HepG2 (cell line): ENCODE measurements around the gene RBM12. TPM values are rescaled to one million over a fixed set of nuclear protein-coding genes. Genes with fewer than 3 reads are reported as not detected.
A peak's percentile ranks its signal among the peaks of the same experiment; 100 is the strongest.

Experiments
- ATAC-seq: fragments of 200-7000 bp; cut with Tn5 transposase; 3 replicates; pipeline ENCODE4 v1.9.1; 2020; ENCODE audit warnings: mild to moderate bottlenecking, moderate library complexity
- Bru-seq: library from RNA; stranded (reverse); fragments of 400-500 nt; gene quantifications from one replicate; lab custom pipeline; 2021; lab: Mats Ljungman, UMichigan
- BruChase-seq, 2 experiments: library from RNA; stranded (reverse); fragments of 400-500 nt; gene quantifications; one replicate each; lab custom pipeline; 2021; lab: Mats Ljungman, UMichigan
- BruUV-seq: library from RNA; stranded (reverse); fragments of 400-500 nt; replicated peaks from 2 replicates; lab custom pipeline; 2021; lab: Mats Ljungman, UMichigan
- CTCF ChIA-PET: fragments of 300-600 bp; formaldehyde crosslinking; extraction: SDS; loops from one replicate; lab custom pipeline; 2021; ENCODE audit warnings: low total read pairs, inconsistent platforms, low intra/inter-chr PET ratio; lab: Yijun Ruan, JAX
- POLR2A ChIA-PET: fragments of 350-600 bp; sonication (Branson Sonifier 250); formaldehyde crosslinking; loops from one replicate; lab custom pipeline; 2020; ENCODE audit warnings: antibody characterized with exemption, inconsistent platforms; lab: Yijun Ruan, JAX
- DNase-seq: peaks from one replicate; pipeline ENCODE4 v3.0.0-alpha.2; 2015; ENCODE audit warnings: low spot score
- FAIRE-seq: peaks from 3 replicates; lab custom pipeline; 2011; peaks lifted over from hg19 to GRCh38; lab: Jason Lieb, UNC
- H2AFZ ChIP-seq: one replicate; pipeline ENCODE4 v1.6.1; 2011; ENCODE audit warnings: low read length, inconsistent platforms
- H3K27ac ChIP-seq: fragments of 300-600 bp; 3 replicates; pipeline ENCODE4 v1.8.0; 2011; ENCODE audit warnings: mixed run types, mild to moderate bottlenecking, mixed read lengths, low read length, inconsistent platforms; ENCODE audit not compliant: insufficient read depth; ENCODE audit errors: extremely low read length
- H3K27me3 ChIP-seq, 2 experiments: fragments of 200-600 bp in 1 of 2; 2 replicates in 1 of 2; 3 replicates in 1 of 2; pipeline versions ENCODE4 v1.6.0 to v1.8.0; 2011; ENCODE audit warnings: low read length in 2 of 2, mild to moderate bottlenecking in 2 of 2, moderate library complexity in 2 of 2, inconsistent platforms in 1 of 2; ENCODE audit not compliant: insufficient read depth in 2 of 2, control insufficient read depth in 1 of 2
- H3K36me3 ChIP-seq, 2 experiments: fragments of 200-600 bp in 1 of 2; replicated peaks in 1 of 2; 2 replicates in 1 of 2; 3 replicates in 1 of 2; pipeline versions ENCODE4 v1.5.1 to v1.8.0; 2011; ENCODE audit warnings: low read length in 2 of 2, inconsistent platforms in 1 of 2; ENCODE audit not compliant: insufficient read depth in 2 of 2, control insufficient read depth in 1 of 2
- H3K4me1 ChIP-seq: 2 replicates; pipeline ENCODE4 v1.5.1; 2012; ENCODE audit warnings: low read length, inconsistent platforms; ENCODE audit not compliant: insufficient read depth
- H3K4me2 ChIP-seq: 2 replicates; pipeline ENCODE4 v1.6.0; 2011; ENCODE audit warnings: low read depth, low read length, inconsistent platforms
- H3K4me3 ChIP-seq, 3 experiments: fragments of 200-600 bp in 1 of 3; sonication (generic), shearing (Covaris generic) in 1 of 3; replicated peaks in 1 of 3; 2 replicates each; pipeline ENCODE4 v1.5.1; 2011 to 2016; ENCODE audit warnings: low read length in 3 of 3, inconsistent platforms in 2 of 3, low read depth in 2 of 3, mild to moderate bottlenecking in 2 of 3, control low read depth in 1 of 3, mixed read lengths in 1 of 3; ENCODE audit not compliant: insufficient read depth in 1 of 3
- H3K79me2 ChIP-seq: one replicate; pipeline ENCODE4 v1.6.1; 2011; ENCODE audit warnings: low read length, inconsistent platforms; ENCODE audit not compliant: insufficient read depth
- H3K9ac ChIP-seq: 2 replicates; pipeline ENCODE4 v1.6.0; 2011; ENCODE audit warnings: mild to moderate bottlenecking, low read depth, low read length, inconsistent platforms; ENCODE audit not compliant: insufficient read depth
- H3K9me3 ChIP-seq: 2 replicates; pipeline ENCODE4 v1.5.1; 2012; ENCODE audit warnings: mild to moderate bottlenecking, low read length
- H4K20me1 ChIP-seq: 2 replicates; pipeline ENCODE4 v1.6.0; 2011; ENCODE audit warnings: inconsistent platforms, mild to moderate bottlenecking, low read length, moderate library complexity; ENCODE audit not compliant: insufficient read depth
- FOXJ3 ChIP-seq: sonication (generic); formaldehyde crosslinking; IDR thresholded peaks from 2 replicates; pipeline ENCODE4 v1.4.0; 2020; ENCODE audit warnings: missing genetic modification reagents, mild to moderate bottlenecking, borderline replicate concordance
- FOXO4 ChIP-seq: sonication (generic); formaldehyde crosslinking; conservative IDR thresholded peaks from 2 replicates; pipeline ENCODE4 v1.8.1; 2023; ENCODE audit warnings: missing genetic modification reagents
- HOXA9 ChIP-seq: sonication (generic); formaldehyde crosslinking; IDR thresholded peaks from 2 replicates; pipeline ENCODE4 v1.8.1; 2022; ENCODE audit warnings: missing genetic modification reagents, mild to moderate bottlenecking, moderate library complexity, borderline replicate concordance
- KAT2B ChIP-seq: fragments of 150-350 bp; IDR thresholded peaks from 2 replicates; pipeline ENCODE4 v1.6.1; 2014; ENCODE audit warnings: low read depth, low read length, borderline replicate concordance
- KDM1A ChIP-seq: IDR thresholded peaks from 2 replicates; pipeline ENCODE4 v1.6.1; 2016; ENCODE audit warnings: missing compliant biosample characterization
- SIX1 ChIP-seq: sonication (generic); formaldehyde crosslinking; IDR thresholded peaks from 2 replicates; pipeline ENCODE4 v1.4.0; 2020; ENCODE audit warnings: missing genetic modification reagents, borderline replicate concordance
- ZMYM3 ChIP-seq: sonication (generic); formaldehyde crosslinking; IDR thresholded peaks from 2 replicates; pipeline ENCODE4 v1.5.1; 2020; ENCODE audit warnings: mild to moderate bottlenecking, missing genetic modification reagents
- ZNF33B ChIP-seq: sonication (generic); formaldehyde crosslinking; IDR thresholded peaks from 2 replicates; pipeline ENCODE4 v1.5.1; 2020; ENCODE audit warnings: mild to moderate bottlenecking, missing genetic modification reagents
- ZNF496 ChIP-seq: sonication (generic); formaldehyde crosslinking; IDR thresholded peaks from 2 replicates; pipeline ENCODE4 v1.8.1; 2023; ENCODE audit warnings: mild to moderate bottlenecking, moderate library complexity, missing genetic modification reagents; ENCODE audit not compliant: insufficient replicate concordance
- ZNF546 ChIP-seq: sonication (generic); formaldehyde crosslinking; conservative IDR thresholded peaks from 2 replicates; pipeline ENCODE4 v1.8.1; 2023; ENCODE audit warnings: mild to moderate bottlenecking, missing genetic modification reagents
- ZNF737 ChIP-seq: sonication (generic); formaldehyde crosslinking; IDR thresholded peaks from 2 replicates; pipeline ENCODE4 v1.5.0; 2020; ENCODE audit warnings: missing genetic modification reagents, mild to moderate bottlenecking, borderline replicate concordance
- ZNF768 ChIP-seq: sonication (generic); formaldehyde crosslinking; IDR thresholded peaks from 2 replicates; pipeline ENCODE4 v1.4.0; 2020; ENCODE audit warnings: missing genetic modification reagents
- WGBS: methylation state at CpG from one replicate; pipeline ENCODE4 v1.1.6; 2017; ENCODE audit warnings: low lambda C conversion rate; 5-methylcytosine and 5-hydroxymethylcytosine counted together
- in situ Hi-C: cut with HindIII; loops from 2 replicates; pipeline ENCODE4 v1.10.0; 2017; ENCODE audit warnings: low pct_unique_long_range_greater_than_20kb; ENCODE audit not compliant: extremely low pct_ligation_motif_present
- intact Hi-C: fragments of 100-400 bp; cut with micrococcal nuclease; formaldehyde crosslinking; loops from one replicate; pipeline ENCODE4 v1.10.0; 2022; ENCODE audit not compliant: unreplicated experiment
- long read RNA-seq, 2 experiments: library from RNA in 1 of 2; library from polyadenylated mRNA in 1 of 2; stranded (forward) in 1 of 2; unstranded in 1 of 2; transcript quantifications; one replicate each; pipeline ENCODE4 v2.0.0, GENCODE V29; 2019 to 2022
- polyA minus RNA-seq, 3 experiments: library from RNA; depleted of rRNA, polyadenylated mRNA; stranded (reverse); fragments of >200 nt; gene quantifications; 2 replicates each; pipeline ENCODE4 v1.2.3, GENCODE V29; 2011; ENCODE audit warnings: low replicate concordance in 1 of 3
- polyA plus RNA-seq, 8 experiments: library from polyadenylated mRNA; depleted of rRNA in 3 of 8; stranded (reverse) in 7 of 8; unstranded in 1 of 8; fragments of >200 nt; fragmentation: Illumina TruSeq in 4 of 8; extraction: Trizol in 4 of 8; gene quantifications; 2 replicates each; pipeline versions ENCODE4 v1.2.1 to v1.2.3, GENCODE V29; 2011 to 2016; ENCODE audit warnings: low read depth in 4 of 8, missing spikeins in 1 of 8, mixed read lengths in 1 of 8; ENCODE audit not compliant: insufficient read depth in 1 of 8
- total RNA-seq, 5 experiments: library from RNA; depleted of rRNA; stranded (reverse); fragments of >200 nt; fragmentation: Illumina TruSeq; extraction: Trizol; gene quantifications; 2 replicates each; pipeline ENCODE4 v1.2.3, GENCODE V29; 2016; ENCODE audit warnings: low read depth in 1 of 5
- TF ChIP-seq, protein P1 (sequence below): sonication (generic); formaldehyde crosslinking; IDR thresholded peaks from 2 replicates; pipeline ENCODE4 v1.8.1; 2023; ENCODE audit warnings: mild to moderate bottlenecking, missing genetic modification reagents

Gene RBM12
- 104 and 111 TPM in 2 replicates for total RNA-seq (2016; rRNA removed; fragmentation: Illumina TruSeq; extraction: Trizol)
- 14.8 and 16.3 TPM in 2 replicates for total RNA-seq (2016; cell fraction: cytosol; rRNA removed; fragmentation: Illumina TruSeq; extraction: Trizol; ENCODE audit: low read depth)
- 99.0 and 104 TPM in 2 replicates for total RNA-seq (2016; cell fraction: insoluble cytoplasmic fraction; rRNA removed; fragmentation: Illumina TruSeq; extraction: Trizol)
- total RNA-seq (2016; cell fraction: membrane; rRNA removed; fragmentation: Illumina TruSeq; extraction: Trizol) = 35.0 and 42.5 TPM in 2 replicates
- 73.6 and 78.3 TPM in 2 replicates for total RNA-seq (2016; cell fraction: nucleus; rRNA removed; fragmentation: Illumina TruSeq; extraction: Trizol)
- 84.9 and 97.9 TPM in 2 replicates for polyA plus RNA-seq (2011; rRNA removed)
- 68.6 and 77.9 TPM in 2 replicates for polyA plus RNA-seq (2011; cell fraction: cytosol; rRNA removed)
- polyA plus RNA-seq (2011; cell fraction: nucleus; rRNA removed) = 101 and 129 TPM in 2 replicates
- 41.4 and 42.7 TPM in 2 replicates for polyA plus RNA-seq (2012)
- polyA plus RNA-seq (2016; cell fraction: cytosol; fragmentation: Illumina TruSeq; extraction: Trizol; ENCODE audit: low read depth) = 1.7 and 2.2 TPM in 2 replicates
- 58.1 and 68.5 TPM in 2 replicates for polyA plus RNA-seq (2016; cell fraction: insoluble cytoplasmic fraction; fragmentation: Illumina TruSeq; extraction: Trizol; ENCODE audit: low read depth)
- 8.8 and 10.1 TPM in 2 replicates for polyA plus RNA-seq (2016; cell fraction: membrane; fragmentation: Illumina TruSeq; extraction: Trizol; ENCODE audit: low read depth)
- polyA plus RNA-seq (2016; cell fraction: nucleus; fragmentation: Illumina TruSeq; extraction: Trizol; ENCODE audit: insufficient read depth, low read depth) = 74.6 and 75.6 TPM in 2 replicates
- 373 and 464 TPM in 2 replicates for polyA minus RNA-seq (2011; rRNA and poly(A)+ RNA removed; ENCODE audit: low replicate concordance)
- polyA minus RNA-seq (2011; cell fraction: cytosol; rRNA and poly(A)+ RNA removed) = 67.4 and 80.5 TPM in 2 replicates
- 128 and 140 TPM in 2 replicates for polyA minus RNA-seq (2011; cell fraction: nucleus; rRNA and poly(A)+ RNA removed)
- percentile 99 among the genes with signal in this experiment for Bru-seq, nascent RNA
- BruChase-seq, experiment 1, labeled RNA remaining after a 6-hour chase = percentile 99 among the genes with signal in this experiment
- BruChase-seq, experiment 2, labeled RNA remaining after a 2-hour chase = percentile 100 among the genes with signal in this experiment
- long read RNA-seq, experiment 1, full-length matches to known transcripts = 5 of 16 reads
- long read RNA-seq, experiment 1, partial matches to known transcripts = 0 of 16 reads
- long read RNA-seq, experiment 1, other reads (novel, unspliced or antisense) = 11 of 16 reads
- long read RNA-seq, experiment 2, full-length matches to known transcripts = 46 of 114 reads
- long read RNA-seq, experiment 2, partial matches to known transcripts = 2 of 114 reads
- long read RNA-seq, experiment 2, other reads (novel, unspliced or antisense) = 66 of 114 reads

DNA sequence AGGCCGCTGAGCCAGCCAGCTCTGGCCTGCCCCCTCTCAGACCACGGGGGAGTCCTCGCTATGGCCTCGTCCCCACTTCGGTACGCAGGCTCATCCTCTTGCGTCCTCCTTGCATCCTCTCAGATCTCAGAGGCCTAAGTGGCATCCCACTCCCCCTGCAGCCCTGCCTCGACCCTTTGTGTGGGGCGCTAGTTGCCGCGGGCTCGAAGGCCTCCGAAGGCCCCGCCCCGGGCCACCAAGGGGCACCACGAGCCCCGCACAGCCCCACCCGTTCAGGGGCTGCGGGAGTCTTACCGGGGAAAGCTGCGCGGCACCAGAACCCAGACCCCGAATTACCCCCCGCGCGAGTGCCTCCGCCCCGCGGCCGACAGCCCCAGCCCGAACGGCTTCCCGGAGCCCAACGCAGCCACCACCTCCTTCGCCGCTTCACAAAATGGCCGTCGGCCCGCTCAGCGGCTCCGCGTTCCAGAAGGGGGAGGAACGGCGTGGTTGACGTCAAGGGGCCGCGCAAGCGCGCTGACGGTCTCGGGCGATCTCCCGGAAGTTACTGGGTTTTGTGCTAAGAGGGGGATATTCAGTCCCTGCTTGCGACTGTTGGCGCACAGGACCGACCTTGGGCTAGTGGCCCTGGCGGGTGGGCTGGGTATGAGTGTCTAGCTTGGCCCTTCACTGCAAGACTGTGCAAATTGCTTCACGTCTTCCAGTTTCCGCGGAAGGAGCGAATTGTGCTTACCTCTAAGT lies at the start of gene RBM12, which contains the start of gene CPNE1:
Gene RBM12 (minus strand): TSS at position 435 of the 741 bp plus-strand sequence. CDS start 9,578 bp downstream, outside the sequence.
Gene CPNE1 (minus strand): TSS at position 435 of the 741 bp plus-strand sequence. CDS start 31,977 bp downstream, outside the sequence.
- no TSS peak for BruUV-seq
- CTCF ChIA-PET = no interaction called here
- peak within 1 kb of the TSS; percentile 95 for H3K4me2 ChIP-seq
- intact Hi-C loops (loop anchor here (2.0 kb wide), 2 partner anchors 34 to 48 kb away; partner anchors contain the start of genes NFS1 and ROMO1), in situ Hi-C loops (loop anchor here (5.0 kb wide), 1 partner anchor 47 kb away; the partner anchor contains the start of gene SPAG4)
- H4K20me1 ChIP-seq = peaks cover 45% of the 10 kb centered on the region
- POLR2A ChIA-PET = interaction anchor here (0.6 to 4.6 kb wide), 31 partner anchors 10 to 290 kb away, joined by 3 to 73 read pairs (median 4); partner anchors contain the start of genes CEP250, ERGIC3, NFS1 and PHF20
- DNase-seq = peak; percentile 96
- peak within 1 kb of the TSS; percentile 90 for H3K27ac ChIP-seq
- H3K4me1 ChIP-seq = peaks cover 42% of the 10 kb centered on the region
- H3K9ac ChIP-seq = peak within 1 kb of the TSS; percentile 99
- WGBS = 3% methylated on average over 43 of the region's 61 CpGs
- peaks cover 3 to 14% of the 10 kb centered on the region in 2 experiments; a peak in 4 of 5 replicates for H3K36me3 ChIP-seq
- peak; percentile 66 for FAIRE-seq
- peaks cover 51% of the 10 kb centered on the region for H3K79me2 ChIP-seq
- peak within 1 kb of the TSS; percentile 76 to 99 (median 79) for H3K4me3 ChIP-seq
- no peaks in the 10 kb centered on the region for H3K9me3 ChIP-seq
- no peaks in the 10 kb centered on the region; a peak in 1 of 5 replicates for H3K27me3 ChIP-seq
- H2AFZ ChIP-seq = peak within 1 kb of the TSS; percentile 64
- peak; percentile 92 for ATAC-seq
- TF ChIP-seq FOXO4 (CRISPR knock-in tag) (no peak), ZNF33B (CRISPR knock-in tag) (peak; percentile 96), ZNF496 (CRISPR knock-in tag) (no peak), ZNF737 (CRISPR knock-in tag) (peak; percentile 23), FOXJ3 (peak; percentile 49; the same call in 1 of the 2 replicates), SIX1 (CRISPR knock-in tag) (peak; percentile 30; the same call in 1 of the 2 replicates), HOXA9 (CRISPR knock-in tag) (no peak), ZMYM3 (CRISPR knock-in tag) (no peak), ZNF768 (CRISPR knock-in tag) (peak; percentile 86; the same call in 1 of the 2 replicates), ZNF546 (CRISPR knock-in tag) (peak; percentile 76; the same call in 1 of the 2 replicates), KDM1A (CRISPR knock-in tag) (peak; percentile 19; the same call in 1 of the 2 replicates), KAT2B (0 out of 2 replicates have a peak, but pooled peaks have one; percentile 10)
- TF ChIP-seq, protein P1, sequence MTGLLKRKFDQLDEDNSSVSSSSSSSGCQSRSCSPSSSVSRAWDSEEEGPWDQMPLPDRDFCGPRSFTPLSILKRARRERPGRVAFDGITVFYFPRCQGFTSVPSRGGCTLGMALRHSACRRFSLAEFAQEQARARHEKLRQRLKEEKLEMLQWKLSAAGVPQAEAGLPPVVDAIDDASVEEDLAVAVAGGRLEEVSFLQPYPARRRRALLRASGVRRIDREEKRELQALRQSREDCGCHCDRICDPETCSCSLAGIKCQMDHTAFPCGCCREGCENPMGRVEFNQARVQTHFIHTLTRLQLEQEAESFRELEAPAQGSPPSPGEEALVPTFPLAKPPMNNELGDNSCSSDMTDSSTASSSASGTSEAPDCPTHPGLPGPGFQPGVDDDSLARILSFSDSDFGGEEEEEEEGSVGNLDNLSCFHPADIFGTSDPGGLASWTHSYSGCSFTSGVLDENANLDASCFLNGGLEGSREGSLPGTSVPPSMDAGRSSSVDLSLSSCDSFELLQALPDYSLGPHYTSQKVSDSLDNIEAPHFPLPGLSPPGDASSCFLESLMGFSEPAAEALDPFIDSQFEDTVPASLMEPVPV (CRISPR knock-in tag) = peak; percentile 95
